Choroid plexus epithelial cell (primary cell): Measurements from ENCODE around the gene HSH2D.

Experiments
- DNase-seq: peaks from one replicate; pipeline ENCODE4 v3.0.0-alpha.2; 2010; ENCODE audit warnings: low read depth
- H3K4me3 ChIP-seq: 2 replicates; pipeline ENCODE4 v1.5.1; 2011; ENCODE audit warnings: low read depth, mild to moderate bottlenecking, control low read depth, low read length, moderate library complexity
- CTCF ChIP-seq: conservative IDR thresholded peaks from 2 replicates; pipeline ENCODE4 v1.5.1; 2011; ENCODE audit warnings: low read depth, mild to moderate bottlenecking, control low read depth, inconsistent platforms, low read length, moderate library complexity

The HSH2D gene

DNA sequence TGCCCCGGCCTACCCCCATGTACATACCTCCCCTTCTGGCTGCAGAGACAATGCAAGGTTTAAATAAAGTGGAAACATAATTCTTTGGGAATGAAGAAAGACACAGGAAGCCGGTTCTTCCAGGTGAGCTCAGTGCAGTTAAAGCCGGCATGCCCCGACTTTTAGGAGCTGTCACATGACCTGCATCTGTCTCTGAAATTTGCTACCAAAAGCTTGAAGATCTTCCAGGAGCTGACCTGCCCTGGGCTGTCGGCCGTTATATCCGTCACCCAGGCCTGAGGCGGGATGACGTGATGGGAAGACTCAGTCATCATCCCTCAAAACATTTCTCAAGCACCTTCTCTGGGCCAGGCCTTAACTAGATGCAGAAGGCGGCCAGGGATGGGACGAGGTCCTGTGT, 21.5 kb upstream of the HSH2D start:
- DNase-seq, result no peak
- TF ChIP-seq CTCF, result no peak
- no peak overlapping the region for H3K4me3 ChIP-seq

DNA sequence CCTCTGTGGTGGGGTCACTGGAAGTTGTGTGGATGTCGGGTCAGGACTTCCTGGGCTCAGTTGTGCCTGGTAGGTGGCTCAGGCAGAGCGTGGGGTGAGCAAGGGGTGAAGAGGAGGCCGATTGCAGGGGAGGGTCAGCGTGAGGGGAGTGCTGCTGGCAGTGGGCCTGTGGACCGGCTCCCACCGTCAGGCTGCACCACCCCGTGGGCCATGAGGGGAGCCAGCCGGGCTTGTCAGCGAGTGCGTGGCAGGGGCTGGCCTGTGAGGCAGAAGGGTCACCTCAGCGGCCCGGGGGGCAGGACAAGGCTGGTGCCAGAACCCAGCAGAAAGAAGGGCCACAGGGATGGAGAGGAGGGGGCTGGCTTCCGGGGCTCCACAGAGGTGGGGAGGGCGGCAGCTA, 18.5 kb upstream of the HSH2D start:
- no peak for DNase-seq
- H3K4me3 ChIP-seq, result no peak overlapping the region
- no peak for TF ChIP-seq CTCF

DNA sequence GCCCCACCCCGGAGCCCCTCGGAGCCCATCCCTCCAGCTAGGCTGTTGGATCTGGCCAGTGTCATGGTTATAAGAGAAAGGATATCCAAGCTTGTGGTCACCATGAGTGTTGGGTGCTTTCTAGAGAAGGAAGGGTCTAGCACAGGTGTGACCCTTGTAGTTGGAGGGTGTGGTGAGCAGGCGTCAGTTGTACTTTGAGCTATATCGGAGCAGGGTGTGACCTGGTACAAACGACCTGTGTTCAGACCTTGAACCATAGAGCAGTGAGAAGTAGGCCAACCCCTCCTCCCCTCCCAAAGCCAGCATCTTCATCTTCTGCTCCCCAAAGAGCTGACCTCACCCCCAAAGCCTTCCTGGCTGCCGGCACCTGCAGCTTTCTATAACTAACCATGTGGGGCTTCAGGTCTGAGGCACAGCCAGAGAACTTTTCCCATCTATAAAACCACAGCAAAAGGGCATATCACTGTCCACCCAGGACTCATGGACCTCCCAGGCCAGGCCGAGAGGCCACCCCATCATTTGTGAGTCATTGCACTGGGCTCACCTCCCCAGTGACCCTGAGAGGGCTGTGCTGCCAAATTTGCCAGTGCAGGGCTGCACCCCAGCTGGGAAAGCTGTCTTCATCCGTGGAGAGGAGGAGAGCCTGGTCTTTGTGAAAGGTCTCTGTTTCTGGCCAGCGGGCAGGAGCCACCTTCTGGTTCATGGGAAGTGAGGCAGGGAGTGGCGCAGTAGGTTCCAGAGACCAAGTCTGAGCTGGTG, 17.6 kb upstream of the HSH2D start:
- no peak overlapping the region for H3K4me3 ChIP-seq
- TF ChIP-seq CTCF, result peak; percentile 6
- DNase-seq, result no peak

DNA sequence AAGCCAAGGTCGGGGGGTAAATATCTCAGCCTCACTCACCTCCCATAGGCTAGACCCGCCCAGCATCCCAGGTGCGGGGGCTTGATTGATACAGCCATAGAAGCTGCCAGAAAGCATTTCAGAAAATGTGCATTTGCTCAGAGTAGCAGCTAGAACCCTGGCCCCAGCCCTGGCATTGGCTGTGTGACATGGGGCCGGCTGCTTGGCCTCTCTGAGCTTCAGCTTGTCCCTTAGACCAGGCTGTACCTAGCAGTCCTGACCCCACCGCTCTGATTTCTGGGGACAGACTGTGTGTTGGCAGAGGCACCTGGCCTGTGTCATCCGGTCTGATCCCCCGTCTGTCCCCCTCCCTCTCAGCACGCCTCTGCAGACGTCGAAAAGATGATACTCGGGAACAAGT, 16.4 kb upstream of the HSH2D start:
- no peak for TF ChIP-seq CTCF
- no peak overlapping the region for H3K4me3 ChIP-seq
- no peak for DNase-seq

GRCh38 chr19:16127776-16128371, 15.6 kb upstream of the HSH2D start:
- no peak for DNase-seq
- no peak for TF ChIP-seq CTCF
- no peak overlapping the region for H3K4me3 ChIP-seq

- no peak for TF ChIP-seq CTCF
- no peak overlapping the region for H3K4me3 ChIP-seq
- DNase-seq, result no peak
These were observed 11.8 kb upstream of the HSH2D start for GRCh38 chr19:16131648-16132047.

DNA sequence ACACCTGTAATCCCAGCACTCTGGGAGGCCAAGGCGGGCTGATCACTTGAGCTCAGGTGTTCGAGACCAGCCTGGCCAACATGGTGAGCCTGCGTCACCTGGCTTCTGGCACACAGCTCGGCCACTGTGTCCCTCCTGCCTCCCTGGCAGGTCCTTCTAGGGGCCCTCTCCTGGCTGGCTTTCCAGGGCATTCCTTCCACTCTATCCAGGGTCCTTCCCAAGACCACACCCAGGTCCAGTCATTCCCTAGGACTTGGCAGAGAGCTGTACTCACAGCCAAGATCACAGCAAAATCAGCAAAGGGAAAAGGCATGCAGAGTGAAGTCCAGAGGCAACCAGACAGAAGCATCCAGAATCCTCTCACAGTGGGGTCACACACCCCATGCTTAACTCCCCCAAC, 9.7 kb upstream of the HSH2D start:
- DNase-seq, result no peak

More for the DNA sequence above, 9.7 kb upstream of the HSH2D start:
- TF ChIP-seq CTCF, result no peak
- H3K4me3 ChIP-seq, result no peak overlapping the region
